Femur (tissue), 1 donor: ENCODE data around the gene ARHGAP25.

Experiments used
- DNase-seq: peaks from one replicate; pipeline ENCODE4 v3.0.0-alpha.2; 2017

Gene ARHGAP25, protein sequence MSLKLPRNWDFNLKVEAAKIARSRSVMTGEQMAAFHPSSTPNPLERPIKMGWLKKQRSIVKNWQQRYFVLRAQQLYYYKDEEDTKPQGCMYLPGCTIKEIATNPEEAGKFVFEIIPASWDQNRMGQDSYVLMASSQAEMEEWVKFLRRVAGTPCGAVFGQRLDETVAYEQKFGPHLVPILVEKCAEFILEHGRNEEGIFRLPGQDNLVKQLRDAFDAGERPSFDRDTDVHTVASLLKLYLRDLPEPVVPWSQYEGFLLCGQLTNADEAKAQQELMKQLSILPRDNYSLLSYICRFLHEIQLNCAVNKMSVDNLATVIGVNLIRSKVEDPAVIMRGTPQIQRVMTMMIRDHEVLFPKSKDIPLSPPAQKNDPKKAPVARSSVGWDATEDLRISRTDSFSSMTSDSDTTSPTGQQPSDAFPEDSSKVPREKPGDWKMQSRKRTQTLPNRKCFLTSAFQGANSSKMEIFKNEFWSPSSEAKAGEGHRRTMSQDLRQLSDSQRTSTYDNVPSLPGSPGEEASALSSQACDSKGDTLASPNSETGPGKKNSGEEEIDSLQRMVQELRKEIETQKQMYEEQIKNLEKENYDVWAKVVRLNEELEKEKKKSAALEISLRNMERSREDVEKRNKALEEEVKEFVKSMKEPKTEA

DNA sequence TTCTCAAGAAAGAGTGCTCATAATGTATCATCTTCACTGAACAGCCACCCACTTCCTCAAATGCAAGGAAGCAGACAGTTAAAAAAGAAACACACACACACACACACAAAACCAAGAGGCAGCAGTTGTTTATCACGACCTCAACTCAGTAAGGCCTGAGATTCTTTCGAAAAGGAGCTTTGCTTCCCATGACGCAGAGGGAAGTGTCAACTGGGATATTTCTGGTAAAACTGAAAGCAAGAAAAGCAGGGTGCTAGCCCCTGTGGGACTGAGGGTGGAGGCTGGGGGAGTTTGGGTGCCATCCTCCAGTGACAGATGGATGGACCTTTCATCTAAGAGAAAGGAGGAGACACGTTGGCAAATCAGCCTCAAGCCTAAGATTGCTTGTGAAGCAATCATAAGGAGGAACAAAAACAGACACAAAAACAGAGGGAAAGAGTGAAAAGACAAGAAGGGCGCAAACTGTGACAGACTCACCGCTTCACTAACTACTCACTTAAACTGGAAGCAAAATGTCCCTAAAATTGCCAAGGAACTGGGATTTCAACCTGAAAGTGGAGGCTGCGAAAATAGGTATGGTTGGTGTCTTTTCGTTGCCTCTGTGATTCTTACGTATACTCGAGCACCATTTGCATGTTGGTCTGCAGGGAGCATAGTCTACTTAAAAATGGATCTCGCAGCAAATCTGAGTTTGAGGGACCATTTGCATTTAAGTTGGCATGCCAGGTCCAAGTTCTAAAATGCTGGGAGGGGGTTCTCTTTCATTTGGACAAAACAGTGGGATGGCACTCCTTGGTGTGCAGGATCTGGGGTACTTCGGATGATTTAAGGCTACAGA, at the start of gene ARHGAP25:
TSS of gene ARHGAP25 (plus strand) at position 124 of the 838 bp plus-strand sequence. CDS start at position 513, 389 bp downstream.
- DNase-seq = peak; percentile 32

- no peak for DNase-seq
Measured at GRCh38 chr2:68686178-68686577, 48.4 kb upstream of the ARHGAP25 start.

GRCh38 chr2:68687018-68687417, 47.6 kb upstream of the ARHGAP25 start:
- no peak for DNase-seq

- DNase-seq = no peak
Measured at GRCh38 chr2:68689553-68690537, 44.8 kb upstream of the ARHGAP25 start.

DNA sequence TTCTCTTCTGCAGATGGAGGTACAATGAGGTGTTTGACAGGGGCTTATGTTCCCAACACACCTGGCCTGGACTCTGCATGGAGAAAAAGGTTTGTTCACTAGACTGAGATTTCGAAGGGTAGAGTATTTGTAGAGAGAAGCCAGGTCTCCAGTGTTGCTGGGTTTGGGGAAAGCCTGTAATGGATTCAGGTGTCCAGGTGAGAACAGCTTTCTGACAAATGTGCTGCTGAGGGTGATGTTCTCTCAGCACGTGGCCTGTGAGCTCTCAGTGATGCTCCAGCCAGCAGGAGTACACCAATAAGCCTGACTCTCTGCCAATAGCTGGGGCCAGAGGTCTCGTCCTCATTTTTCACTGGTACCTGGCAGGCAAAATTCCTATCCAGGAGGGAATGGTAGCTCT, 43.8 kb upstream of the ARHGAP25 start:
- DNase-seq = no peak

DNA sequence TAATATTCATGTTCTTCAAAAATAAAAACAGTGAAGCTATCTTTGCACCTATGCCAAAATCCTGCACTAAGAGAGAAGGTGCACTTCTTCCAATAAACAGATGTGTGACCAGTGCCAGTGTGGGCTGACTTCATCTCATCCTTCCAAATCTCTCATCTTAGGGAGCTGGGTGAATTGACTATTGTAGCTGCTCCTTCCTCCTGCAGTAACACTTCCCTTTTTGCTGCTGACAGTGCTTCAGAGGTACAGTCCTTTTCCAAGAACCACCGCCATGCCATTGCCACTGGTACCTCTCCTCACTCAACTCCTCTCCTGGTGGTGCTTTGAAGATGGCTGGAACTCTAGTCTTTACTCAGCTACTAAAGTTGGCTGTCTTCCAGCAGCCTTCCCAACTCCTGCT, 42.1 kb upstream of the ARHGAP25 start:
- DNase-seq = no peak

GRCh38 chr2:68693951-68694350, 40.7 kb upstream of the ARHGAP25 start:
- DNase-seq = no peak

DNA sequence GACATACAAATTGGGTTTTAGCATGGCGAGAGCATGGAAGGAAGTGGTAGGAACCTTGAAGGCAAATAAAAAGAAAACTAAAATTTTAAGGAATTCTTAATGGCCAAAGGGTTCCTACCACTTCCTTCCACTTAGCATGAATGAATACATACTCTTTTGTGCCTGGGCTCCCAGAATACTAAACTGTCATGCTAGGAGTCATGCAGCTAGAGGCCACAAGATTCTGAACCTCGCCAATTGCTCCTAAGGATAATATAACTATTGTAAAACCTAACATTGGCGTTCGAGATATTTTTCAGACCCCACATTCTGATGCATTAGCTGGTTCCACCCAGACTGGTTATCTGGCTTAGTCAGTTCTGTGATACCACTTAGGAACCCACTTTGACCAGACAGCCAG, 38.6 kb upstream of the ARHGAP25 start:
- DNase-seq = no peak

DNA sequence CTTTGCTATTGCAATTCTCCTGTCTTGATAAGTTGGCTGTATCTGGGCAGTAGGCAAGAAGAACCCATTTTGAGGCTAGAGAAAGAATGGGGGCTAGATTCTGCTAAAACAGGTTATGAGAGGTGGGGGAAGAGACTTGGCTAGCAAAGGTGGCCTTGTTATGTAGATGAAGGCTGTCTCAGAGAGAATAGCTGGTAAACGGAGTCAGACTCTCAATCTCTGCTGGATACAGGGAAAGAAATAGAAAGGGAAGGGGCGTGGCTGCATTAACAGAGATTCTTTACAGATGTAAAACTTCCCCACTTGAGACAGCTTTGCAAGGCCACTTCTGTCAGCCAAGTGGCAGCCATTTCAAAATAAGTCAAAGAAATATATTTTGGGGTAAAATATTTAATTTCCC, 38.1 kb upstream of the ARHGAP25 start:
- no peak for DNase-seq

DNA sequence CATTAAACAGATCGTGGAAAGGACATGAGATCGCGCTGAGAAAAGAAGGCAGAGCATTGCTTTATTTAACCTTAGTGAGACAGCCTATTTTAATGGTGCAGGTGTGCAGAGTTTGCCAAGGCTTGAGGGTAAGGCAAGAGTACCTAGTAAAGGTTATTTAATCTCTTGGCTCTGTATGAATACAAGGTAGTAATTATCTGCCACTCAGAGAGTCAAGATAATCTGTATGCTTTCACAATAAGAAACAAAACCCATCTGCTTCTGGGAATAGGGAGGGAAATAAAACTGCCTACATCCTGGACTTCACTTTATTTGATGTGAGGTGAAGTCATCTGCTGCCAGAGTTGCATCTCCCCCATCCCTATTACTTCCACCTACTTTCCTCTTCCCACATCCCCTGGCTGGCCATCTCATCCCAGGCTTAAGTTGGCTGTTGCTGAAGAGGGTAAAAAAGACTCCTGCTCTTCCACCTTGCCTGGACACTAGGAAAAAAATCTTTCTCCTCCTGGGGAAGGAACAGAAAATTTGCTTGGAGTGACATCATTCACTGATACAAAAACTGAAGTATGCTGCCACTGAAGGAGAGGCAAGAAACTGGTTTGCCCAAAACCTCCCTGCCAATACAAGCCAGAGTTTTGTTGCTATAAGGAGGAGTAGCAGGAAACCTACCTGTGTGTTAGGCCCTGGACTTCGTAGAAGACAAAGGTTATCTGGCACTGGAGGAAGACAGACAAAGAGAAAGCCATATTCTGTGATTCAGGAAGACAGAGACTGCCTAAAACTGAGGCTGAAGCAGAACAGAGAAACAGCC, 35.8 kb upstream of the ARHGAP25 start:
- DNase-seq = no peak

DNA sequence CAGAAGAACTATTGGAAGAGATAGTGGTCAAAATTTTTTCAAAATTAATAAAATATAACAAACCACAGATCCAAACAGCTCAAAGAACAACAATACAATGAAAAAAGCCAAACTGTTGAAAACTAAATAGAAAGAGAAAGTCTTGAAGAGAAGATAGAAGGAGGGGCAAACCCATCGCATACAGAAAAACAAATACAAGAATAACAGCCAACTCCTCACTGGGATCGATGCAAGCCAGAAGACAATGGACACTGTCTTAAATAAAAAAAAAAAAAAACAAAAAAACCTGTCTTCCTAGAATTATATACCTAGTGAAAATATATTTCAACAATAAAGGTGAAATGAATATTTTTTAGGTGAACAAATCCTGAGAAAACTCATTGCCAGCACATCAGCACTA, 34.1 kb upstream of the ARHGAP25 start:
- no peak for DNase-seq

DNA sequence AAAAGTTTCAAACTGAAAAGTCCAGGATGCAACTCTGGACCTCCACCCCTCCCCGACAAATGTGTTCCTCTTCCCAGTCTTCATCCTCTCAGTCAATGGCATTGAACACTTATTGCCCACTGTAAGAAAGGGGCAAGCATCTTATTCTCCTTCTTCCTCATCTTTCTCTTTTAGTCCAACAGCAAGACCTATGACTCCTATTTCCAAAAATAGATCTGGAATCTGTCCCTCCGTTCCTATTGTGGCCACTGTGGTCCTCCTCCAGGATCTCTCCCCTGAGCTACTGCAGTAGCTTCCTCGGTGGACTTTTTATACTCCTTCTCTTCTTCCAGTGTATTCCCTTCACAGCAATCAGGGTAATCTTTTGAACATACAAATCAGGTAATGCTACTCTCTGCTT, 28.0 kb upstream of the ARHGAP25 start:
- DNase-seq = no peak

DNA sequence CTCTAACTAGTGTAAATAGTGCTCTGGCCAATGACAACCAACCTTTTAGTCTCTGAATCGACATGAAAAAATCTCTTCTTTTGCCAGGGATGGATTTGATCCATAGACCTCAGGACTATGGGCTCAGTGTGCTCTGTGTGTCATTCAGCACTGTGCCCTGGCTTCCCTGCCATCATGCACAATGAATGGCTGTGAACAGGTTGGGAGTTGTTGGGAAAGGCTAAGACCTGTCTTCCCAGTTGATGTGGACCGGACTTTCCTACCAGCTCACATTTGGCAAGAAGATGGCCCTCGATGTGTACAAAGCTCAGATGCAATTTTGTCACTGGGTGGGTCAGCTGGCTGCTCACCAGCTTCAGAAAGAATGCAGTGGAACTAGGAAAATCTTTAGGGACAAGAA, 26.0 kb upstream of the ARHGAP25 start:
- no peak for DNase-seq

DNA sequence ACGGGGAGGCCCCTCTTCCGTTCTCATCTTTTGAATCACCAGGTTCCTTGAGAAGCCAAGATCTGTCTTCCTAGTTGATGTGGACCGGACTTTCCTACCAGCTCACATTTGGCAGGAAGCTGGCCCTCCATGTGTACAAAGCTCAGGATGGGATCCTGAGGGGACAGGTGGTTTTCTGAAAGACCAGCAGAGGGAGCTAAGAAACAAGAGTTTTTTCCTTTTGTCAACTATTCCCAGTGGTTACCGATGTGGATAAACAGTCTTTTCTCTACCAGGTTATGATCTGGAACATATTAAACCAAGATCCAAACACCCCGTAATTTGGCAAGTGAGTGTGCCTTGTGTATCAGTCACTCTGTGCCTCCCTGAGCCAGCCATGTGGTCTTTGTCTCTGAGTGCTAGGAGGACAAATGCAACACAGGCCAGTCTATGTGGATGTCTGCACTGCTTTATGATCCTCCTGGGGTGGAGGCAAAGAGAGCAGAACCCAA, 25.1 kb upstream of the ARHGAP25 start:
- DNase-seq = no peak

GRCh38 chr2:68710336-68710735, 24.3 kb upstream of the ARHGAP25 start:
- DNase-seq = no peak

- DNase-seq = no peak
Measured at GRCh38 chr2:68710756-68711155, 23.9 kb upstream of the ARHGAP25 start.

DNA sequence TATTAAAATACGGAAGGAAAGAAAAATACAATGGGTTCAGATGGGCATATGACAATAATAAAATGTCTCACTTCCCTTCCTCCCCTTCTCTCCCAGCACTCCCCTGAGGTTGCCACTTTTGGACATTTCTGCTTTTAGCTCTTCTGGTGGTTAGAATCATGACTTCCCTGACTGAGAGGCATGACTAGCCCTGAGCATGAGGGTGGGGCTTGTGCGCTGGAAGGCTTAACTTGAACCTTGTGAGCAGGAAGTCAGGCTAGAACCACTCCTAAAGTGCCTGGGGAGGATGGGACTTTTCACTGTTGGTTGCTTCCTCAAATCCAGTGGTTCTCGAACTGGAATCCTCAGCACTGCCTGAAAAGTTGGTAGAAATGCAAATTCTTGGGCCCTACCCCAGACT, 19.7 kb upstream of the ARHGAP25 start:
- peak; percentile 57 for DNase-seq

- peak; percentile 51 for DNase-seq
Measured at GRCh38 chr2:68715353-68716041, 19.1 kb upstream of the ARHGAP25 start.

DNA sequence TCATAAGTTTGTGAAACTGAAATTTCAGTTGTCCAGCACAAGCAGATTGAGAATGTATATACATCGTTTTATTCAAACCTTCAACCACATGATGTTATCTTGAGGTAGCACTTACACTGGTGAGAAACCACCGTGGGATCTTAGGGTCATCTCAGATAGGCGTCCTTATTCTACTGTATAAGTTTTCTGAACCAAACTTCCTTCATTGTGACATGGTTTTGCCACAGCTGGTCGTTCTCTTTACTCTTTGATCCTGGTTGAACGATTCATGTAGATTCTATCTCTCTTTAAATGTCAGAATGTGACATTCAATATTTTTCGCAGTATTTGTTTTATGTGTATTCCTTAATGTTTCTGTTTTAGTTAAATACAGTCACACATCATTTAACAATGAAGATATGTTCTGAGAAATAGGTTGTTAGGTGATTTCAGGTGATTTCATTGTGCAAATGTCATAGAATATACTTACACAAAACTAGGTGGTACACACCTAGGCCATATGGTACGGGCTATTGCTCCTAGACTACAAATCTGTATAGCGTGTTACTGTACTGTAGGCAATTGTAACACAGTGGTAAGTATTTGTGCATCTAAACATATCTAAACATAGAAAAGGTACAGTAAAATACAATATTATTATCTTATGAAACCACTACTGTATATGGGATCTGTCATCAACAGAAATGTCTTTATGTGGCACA, 17.9 kb upstream of the ARHGAP25 start:
- no peak for DNase-seq

DNA sequence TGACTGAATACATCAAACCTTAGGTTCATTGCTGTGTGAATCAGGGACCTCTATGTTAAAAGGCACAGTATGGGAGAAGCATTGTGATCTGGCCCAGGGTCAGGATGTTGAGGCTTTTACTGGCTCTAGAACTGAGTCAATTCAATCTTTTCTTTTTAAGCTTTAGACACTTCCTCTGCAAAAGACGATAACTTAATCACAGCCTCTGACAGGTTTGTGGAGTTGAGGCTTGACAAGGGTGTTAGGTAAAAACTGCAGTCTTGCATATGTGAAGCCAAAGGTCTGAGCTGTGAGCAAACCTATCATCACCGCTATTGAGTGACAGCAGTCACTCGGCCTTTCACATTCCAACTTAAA, 17.3 kb upstream of the ARHGAP25 start:
- no peak for DNase-seq
